Parathyroid adenoma (tissue), 2 donors: ENCODE data around the gene PRR9.
"Not testable (repeated sequence)": the region's sequence is repeated elsewhere in the genome, so short reads cannot be mapped to it uniquely, and the experiment has no call there.

Source experiments
- H2AFZ ChIP-seq: fragments of 300-600 bp; sonication (generic); one replicate; pipeline ENCODE4 v1.7.0; 2017; ENCODE audit warnings: antibody characterized with exemption, mild to moderate bottlenecking
- H3K27ac ChIP-seq: fragments of 300-600 bp; sonication (generic); one replicate; pipeline ENCODE4 v1.7.0; 2017
- H3K27me3 ChIP-seq: fragments of 300-600 bp; sonication (generic); one replicate; pipeline ENCODE4 v1.7.0; 2017; ENCODE audit warnings: low read length; ENCODE audit not compliant: control insufficient read depth, insufficient read depth
- H3K36me3 ChIP-seq: fragments of 300-600 bp; sonication (generic); one replicate; pipeline ENCODE4 v1.7.0; 2017; ENCODE audit warnings: low read length; ENCODE audit not compliant: control insufficient read depth, insufficient read depth
- H3K4me1 ChIP-seq: fragments of 300-600 bp; sonication (generic); one replicate; pipeline ENCODE4 v1.7.0; 2017; ENCODE audit warnings: control low read depth
- H3K4me2 ChIP-seq: fragments of 300-600 bp; sonication (generic); one replicate; pipeline ENCODE4 v1.7.0; 2017; ENCODE audit warnings: low read length
- H3K4me3 ChIP-seq: fragments of 300-600 bp; sonication (generic); one replicate; pipeline ENCODE4 v1.7.0; 2017; ENCODE audit warnings: low read depth, low read length
- H3K79me2 ChIP-seq: fragments of 300-600 bp; sonication (generic); one replicate; pipeline ENCODE4 v1.7.0; 2017; ENCODE audit warnings: control low read depth
- H3K9ac ChIP-seq: fragments of 300-600 bp; sonication (generic); one replicate; pipeline ENCODE4 v1.7.0; 2017; ENCODE audit warnings: mild to moderate bottlenecking
- H3K9me3 ChIP-seq: fragments of 300-600 bp; sonication (generic); one replicate; pipeline ENCODE4 v1.7.0; 2017; ENCODE audit warnings: low read length; ENCODE audit not compliant: control insufficient read depth
- CTCF ChIP-seq: fragments of 300-600 bp; sonication (generic); IDR thresholded peaks from one replicate; pipeline ENCODE4 v1.7.0; 2017; ENCODE audit warnings: antibody characterized with exemption, mild to moderate bottlenecking
- donor health status: primary hyperparathyroidism.

The PRR9 gene

GRCh38 chr1:153228491-153228890 lies 11.1 kb downstream of the PRR9 start:
- Histone ChIP-seq H2AFZ (no peak overlapping the region), H3K79me2 (no peaks in the 10 kb centered on the region), H3K9ac (no peak overlapping the region), H3K36me3 (no peaks in the 10 kb centered on the region), H3K27me3 (no peaks in the 10 kb centered on the region), H3K27ac (no peak overlapping the region), H3K4me2 (no peak overlapping the region), H3K9me3 (no peaks in the 10 kb centered on the region), H3K4me1 (no peaks in the 10 kb centered on the region), H3K4me3 (no peak overlapping the region)
- no peak for TF ChIP-seq CTCF

GRCh38 chr1:153229076-153229829 lies 11.9 kb downstream of the PRR9 start:
- TF ChIP-seq CTCF, result peak; percentile 11
- H3K79me2 ChIP-seq, result not testable (repeated sequence)

GRCh38 chr1:153231363-153231762 lies 14.0 kb downstream of the PRR9 start:
- H3K79me2 ChIP-seq, result no peaks in the 10 kb centered on the region
- H3K27ac ChIP-seq, result no peak overlapping the region

More at GRCh38 chr1:153229076-153229829, 11.9 kb downstream of the PRR9 start:
- H3K4me1 ChIP-seq, H3K4me2 ChIP-seq, H3K36me3 ChIP-seq, H3K4me3 ChIP-seq, H2AFZ ChIP-seq, H3K27me3 ChIP-seq, H3K9ac ChIP-seq, H3K27ac ChIP-seq, H3K9me3 ChIP-seq: not testable (repeated sequence)

GRCh38 chr1:153231785-153232184 lies 14.4 kb downstream of the PRR9 start:
- Histone ChIP-seq H2AFZ (no peak overlapping the region), H3K9me3 (no peaks in the 10 kb centered on the region), H3K4me2 (no peak overlapping the region), H3K27ac (no peak overlapping the region), H3K36me3 (no peaks in the 10 kb centered on the region), H3K4me1 (no peaks in the 10 kb centered on the region), H3K9ac (no peak overlapping the region), H3K79me2 (no peaks in the 10 kb centered on the region), H3K27me3 (no peaks in the 10 kb centered on the region), H3K4me3 (no peak overlapping the region)
- no peak for TF ChIP-seq CTCF

More at GRCh38 chr1:153231363-153231762, 14.0 kb downstream of the PRR9 start:
- no peaks in the 10 kb centered on the region for H3K27me3 ChIP-seq
- no peaks in the 10 kb centered on the region for H3K4me1 ChIP-seq
- no peaks in the 10 kb centered on the region for H3K9me3 ChIP-seq
- no peak for TF ChIP-seq CTCF
- no peaks in the 10 kb centered on the region for H3K36me3 ChIP-seq
- no peak overlapping the region for H2AFZ ChIP-seq
- no peak overlapping the region for H3K4me2 ChIP-seq
- H3K4me3 ChIP-seq, result no peak overlapping the region
- H3K9ac ChIP-seq, result no peak overlapping the region

- H3K9ac ChIP-seq, result no peak overlapping the region
- H3K4me2 ChIP-seq, result no peak overlapping the region
- no peak overlapping the region for H3K4me3 ChIP-seq
- no peak overlapping the region for H3K27ac ChIP-seq
- no peak for TF ChIP-seq CTCF
- H3K4me1 ChIP-seq, result no peaks in the 10 kb centered on the region
- no peaks in the 10 kb centered on the region for H3K27me3 ChIP-seq
- no peaks in the 10 kb centered on the region for H3K9me3 ChIP-seq
- no peaks in the 10 kb centered on the region for H3K79me2 ChIP-seq
- H3K36me3 ChIP-seq, result no peaks in the 10 kb centered on the region
- H2AFZ ChIP-seq, result no peak overlapping the region
Measured at GRCh38 chr1:153232553-153232952, 15.2 kb downstream of the PRR9 start.
